Putamen (tissue), 1 donor: Measurements from ENCODE around the gene TOP3B.

Experiments
- DNase-seq: peaks from one replicate; pipeline ENCODE4 v3.0.0-alpha.2; 2016; ENCODE audit warnings: low spot score

Gene TOP3B

GRCh38 chr22:22013559-22014284 is 31.1 kb upstream of the TOP3B start:
- no peak for DNase-seq

- DNase-seq, result no peak
Observed at GRCh38 chr22:22011964-22012363, 29.4 kb upstream of the TOP3B start.

GRCh38 chr22:22010358-22010757 is 27.8 kb upstream of the TOP3B start:
- DNase-seq, result no peak

GRCh38 chr22:22009661-22010060 is 27.1 kb upstream of the TOP3B start:
- no peak for DNase-seq

- DNase-seq, result no peak
Observed at GRCh38 chr22:22006596-22006990, 24.0 kb upstream of the TOP3B start.

- DNase-seq, result no peak
Observed at GRCh38 chr22:22005945-22006595, 23.5 kb upstream of the TOP3B start.

GRCh38 chr22:22003233-22003632 is 20.6 kb upstream of the TOP3B start:
- DNase-seq, result no peak

- DNase-seq, result no peak
Observed at GRCh38 chr22:22002526-22003055, 20.0 kb upstream of the TOP3B start.

- DNase-seq, result no peak
Observed at GRCh38 chr22:22001664-22002525, 19.3 kb upstream of the TOP3B start.

GRCh38 chr22:21998595-21999247 is 16.1 kb upstream of the TOP3B start:
- DNase-seq, result no peak

- DNase-seq, result no peak
Observed at GRCh38 chr22:21996175-21996720, 13.7 kb upstream of the TOP3B start.

- no peak for DNase-seq
Observed at GRCh38 chr22:21995660-21996059, 13.1 kb upstream of the TOP3B start.

- DNase-seq, result no peak
Observed at GRCh38 chr22:21994881-21995444, 12.4 kb upstream of the TOP3B start.

- DNase-seq, result no peak
Observed at GRCh38 chr22:21992593-21993237, 10.1 kb upstream of the TOP3B start.

- DNase-seq, result no peak
Observed at GRCh38 chr22:21991774-21992173, 9.2 kb upstream of the TOP3B start.

GRCh38 chr22:21991304-21991596 is 8.7 kb upstream of the TOP3B start:
- DNase-seq, result no peak

GRCh38 chr22:21990445-21991303 is 8.1 kb upstream of the TOP3B start:
- no peak for DNase-seq

- no peak for DNase-seq
Observed at GRCh38 chr22:21989049-21989448, 6.5 kb upstream of the TOP3B start.

GRCh38 chr22:21985214-21985613 is 2.6 kb upstream of the TOP3B start:
- DNase-seq, result no peak

GRCh38 chr22:21984793-21985192 is 2.2 kb upstream of the TOP3B start:
- no peak for DNase-seq
